Measurements from ENCODE around the gene ANKRD29.

The ANKRD29 gene

GRCh38 chr18:23599809-23600208 lies 62.9 kb downstream of the ANKRD29 start:
- Mint-ChIP-seq H3K36me3 (no peaks in the 10 kb centered on the region), H3K4me1 (peaks cover 10 to 21% of the 10 kb centered on the region in 2 donors), H3K9me3 (no peaks in the 10 kb centered on the region), H3K27me3 (no peaks in the 10 kb centered on the region), H3K27ac (no peak overlapping the region), H3K4me3 (no peak overlapping the region)
- DNase-seq (no peak), ATAC-seq (replicated peaks) (no peak)

- H3K9me3 Mint-ChIP-seq, result no peaks in the 10 kb centered on the region
- H3K27me3 Mint-ChIP-seq, result no peaks in the 10 kb centered on the region
- H3K36me3 Mint-ChIP-seq, result no peaks in the 10 kb centered on the region
- H3K4me1 Mint-ChIP-seq, result peaks cover 7 to 10% of the 10 kb centered on the region in 2 donors
- no peak for DNase-seq
- H3K27ac Mint-ChIP-seq, result peak overlapping the region; percentile 9
- no peak overlapping the region for H3K4me3 Mint-ChIP-seq
- peak; percentile 71 to 75 for ATAC-seq (replicated peaks)
Measured at GRCh38 chr18:23596183-23596582, 66.5 kb downstream of the ANKRD29 start.

- no peak for ATAC-seq (replicated peaks)
- DNase-seq, result no peak
- peaks cover 7 to 10% of the 10 kb centered on the region in 2 donors for H3K4me1 Mint-ChIP-seq
- no peak overlapping the region for H3K27ac Mint-ChIP-seq
- H3K36me3 Mint-ChIP-seq, result no peaks in the 10 kb centered on the region
- H3K4me3 Mint-ChIP-seq, result no peak overlapping the region
- H3K9me3 Mint-ChIP-seq, result no peaks in the 10 kb centered on the region
- no peaks in the 10 kb centered on the region for H3K27me3 Mint-ChIP-seq
Measured at GRCh38 chr18:23595591-23595990, 67.1 kb downstream of the ANKRD29 start.

- H3K36me3 Mint-ChIP-seq, result no peaks in the 10 kb centered on the region
- H3K4me3 Mint-ChIP-seq, result no peak overlapping the region
- H3K27ac Mint-ChIP-seq, result no peak overlapping the region
- H3K4me1 Mint-ChIP-seq, result peaks cover 7 to 10% of the 10 kb centered on the region in 2 donors
- DNase-seq (no peak), ATAC-seq (replicated peaks) (no peak)
- no peaks in the 10 kb centered on the region for H3K9me3 Mint-ChIP-seq
- H3K27me3 Mint-ChIP-seq, result no peaks in the 10 kb centered on the region
Measured at GRCh38 chr18:23593720-23594119, 69.0 kb downstream of the ANKRD29 start.

GRCh38 chr18:23592911-23593310 lies 69.8 kb downstream of the ANKRD29 start:
- no peak overlapping the region for H3K27ac Mint-ChIP-seq
- peaks cover 7 to 12% of the 10 kb centered on the region in 2 donors for H3K4me1 Mint-ChIP-seq
- no peak for DNase-seq
- H3K4me3 Mint-ChIP-seq, result no peak overlapping the region
- no peaks in the 10 kb centered on the region for H3K36me3 Mint-ChIP-seq
- no peak for ATAC-seq (replicated peaks)
- no peaks in the 10 kb centered on the region for H3K27me3 Mint-ChIP-seq
- H3K9me3 Mint-ChIP-seq, result no peaks in the 10 kb centered on the region

GRCh38 chr18:23591011-23591410 lies 71.7 kb downstream of the ANKRD29 start:
- H3K9me3 Mint-ChIP-seq, result no peaks in the 10 kb centered on the region
- H3K4me3 Mint-ChIP-seq, result no peak overlapping the region
- ATAC-seq (replicated peaks), result no peak
- H3K27ac Mint-ChIP-seq, result no peak overlapping the region
- H3K4me1 Mint-ChIP-seq, result peaks cover 4 to 12% of the 10 kb centered on the region in 2 donors
- no peak for DNase-seq
- H3K27me3 Mint-ChIP-seq, result no peaks in the 10 kb centered on the region
- H3K36me3 Mint-ChIP-seq, result no peaks in the 10 kb centered on the region

- Mint-ChIP-seq H3K36me3 (peaks cover 2% of the 10 kb centered on the region in 2 donors), H3K27ac (no peak overlapping the region), H3K4me3 (no peak overlapping the region), H3K27me3 (no peaks in the 10 kb centered on the region), H3K4me1 (peaks cover 12 to 24% of the 10 kb centered on the region in 2 donors), H3K9me3 (no peaks in the 10 kb centered on the region)
- no peak for DNase-seq
- ATAC-seq (replicated peaks), result no peak
Measured at GRCh38 chr18:23588836-23589560, 73.7 kb downstream of the ANKRD29 start.

- Mint-ChIP-seq H3K4me3 (peak overlapping the region; percentile 92 to 95), H3K4me1 (peaks cover 14 to 36% of the 10 kb centered on the region in 2 donors), H3K27ac (peak overlapping the region; percentile 91), H3K27me3 (no peaks in the 10 kb centered on the region), H3K36me3 (peaks cover 2 to 11% of the 10 kb centered on the region in 2 donors), H3K9me3 (no peaks in the 10 kb centered on the region)
- ATAC-seq (replicated peaks), result no peak
- DNase-seq, result no peak
Measured at GRCh38 chr18:23587220-23587642, 75.5 kb downstream of the ANKRD29 start.

GRCh38 chr18:23586249-23587196 lies 76.2 kb downstream of the ANKRD29 start, which contains the start of gene NPC1:
NPC1 (minus strand) TSS chr18:23586506; CDS start chr18:23586343, 163 bp downstream.
- peak; percentile 91 for DNase-seq
- Mint-ChIP-seq H3K36me3 (peaks cover 7 to 15% of the 10 kb centered on the region in 2 donors), H3K9me3 (no peaks in the 10 kb centered on the region), H3K27ac (peak within 1 kb of the TSS; percentile 97), H3K27me3 (no peaks in the 10 kb centered on the region), H3K4me3 (peak within 1 kb of the TSS; percentile 92 to 95), H3K4me1 (peaks cover 14 to 44% of the 10 kb centered on the region in 2 donors)
- ATAC-seq (replicated peaks), result peak; percentile 93

GRCh38 chr18:23585897-23586248 lies 76.8 kb downstream of the ANKRD29 start:
- ATAC-seq (replicated peaks) (no peak), DNase-seq (no peak)
- Mint-ChIP-seq H3K36me3 (peaks cover 7 to 20% of the 10 kb centered on the region in 2 donors), H3K27me3 (no peaks in the 10 kb centered on the region), H3K4me1 (peaks cover 14 to 46% of the 10 kb centered on the region in 2 donors), H3K27ac (peak overlapping the region; percentile 97), H3K9me3 (no peaks in the 10 kb centered on the region), H3K4me3 (peak overlapping the region; percentile 92 to 95)

- ATAC-seq (replicated peaks) (peak; percentile 8 to 17), DNase-seq (peak; percentile 36)
- Mint-ChIP-seq H3K27ac (peak overlapping the region; percentile 97), H3K4me1 (peaks cover 15 to 52% of the 10 kb centered on the region in 2 donors), H3K9me3 (no peaks in the 10 kb centered on the region), H3K36me3 (peaks cover 7 to 26% of the 10 kb centered on the region in 2 donors), H3K4me3 (peak overlapping the region; percentile 92 to 95), H3K27me3 (no peaks in the 10 kb centered on the region)
Measured at GRCh38 chr18:23585007-23585871, 77.5 kb downstream of the ANKRD29 start.

- Mint-ChIP-seq H3K27ac (no peak overlapping the region), H3K4me1 (peaks cover 17 to 60% of the 10 kb centered on the region in 2 donors), H3K4me3 (peak overlapping the region; percentile 32 to 37), H3K36me3 (peaks cover 9 to 30% of the 10 kb centered on the region in 2 donors), H3K9me3 (no peaks in the 10 kb centered on the region), H3K27me3 (no peaks in the 10 kb centered on the region)
- DNase-seq, result no peak
- no peak for ATAC-seq (replicated peaks)
Measured at GRCh38 chr18:23584019-23584983, 78.4 kb downstream of the ANKRD29 start.
